Endothelial cell of umbilical vein (primary cell): ENCODE data around the gene ANKMY1. TPM values are rescaled to one million over a fixed set of nuclear protein-coding genes. Genes with fewer than 3 reads are reported as not detected.

Experiments
- BruUV-seq: library from RNA; stranded (reverse); fragments of 400-500 nt; replicated peaks from 2 replicates; lab custom pipeline; 2021; lab: Mats Ljungman, UMichigan
- CTCF ChIA-PET: fragments of 300-600, 350-600 bp; sonication (Branson Sonifier 250); formaldehyde crosslinking; loops from one replicate; lab custom pipeline; 2021; ENCODE audit warnings: antibody characterized with exemption, inconsistent platforms; lab: Charles Lee
- POLR2A ChIA-PET: fragments of 300-600, 350-600 bp; sonication (Branson Sonifier 250); formaldehyde crosslinking; loops from one replicate; lab custom pipeline; 2021; ENCODE audit warnings: antibody characterized with exemption, inconsistent platforms; lab: Charles Lee
- DNase-seq: peaks from one replicate; pipeline ENCODE4 v3.0.0-alpha.2; 2011; ENCODE audit warnings: low read depth, low spot score
- FAIRE-seq: peaks from 2 replicates; lab custom pipeline; 2011; peaks lifted over from hg19 to GRCh38; lab: Jason Lieb, UNC
- H2AFZ ChIP-seq: 2 replicates; pipeline ENCODE4 v1.6.0; 2012; ENCODE audit warnings: low read depth, low read length, control low read depth, inconsistent platforms
- H3K27ac ChIP-seq: 2 replicates; pipeline ENCODE4 v1.5.1; 2011; ENCODE audit warnings: low read depth, mild to moderate bottlenecking, control low read depth, low read length, moderate library complexity; ENCODE audit not compliant: insufficient read depth
- H3K27me3 ChIP-seq, 2 experiments: 2 replicates each; pipeline versions ENCODE4 v1.6.0 to v1.6.1; 2011; ENCODE audit warnings: low read length in 2 of 2, mixed read lengths in 1 of 2; ENCODE audit not compliant: control insufficient read depth in 2 of 2, insufficient read depth in 2 of 2
- H3K36me3 ChIP-seq, 2 experiments: 2 replicates in 1 of 2; 3 replicates in 1 of 2; pipeline ENCODE4 v1.5.1; 2011; ENCODE audit warnings: low read length in 2 of 2, mild to moderate bottlenecking in 1 of 2, moderate library complexity in 1 of 2; ENCODE audit not compliant: control insufficient read depth in 2 of 2, insufficient read depth in 2 of 2; ENCODE audit errors: extremely low read depth in 1 of 2
- H3K4me1 ChIP-seq: 3 replicates; pipeline ENCODE4 v1.5.1; 2011; ENCODE audit warnings: mild to moderate bottlenecking, low read length; ENCODE audit not compliant: control insufficient read depth, insufficient read depth; ENCODE audit errors: extremely low read depth
- H3K4me2 ChIP-seq: 2 replicates; pipeline ENCODE4 v1.6.1; 2011; ENCODE audit warnings: low read length, control low read depth, mixed read lengths; ENCODE audit not compliant: insufficient read depth
- H3K4me3 ChIP-seq, 3 experiments: fragments of 200-600 bp in 1 of 3; sonication (generic), shearing (Covaris generic) in 1 of 3; replicated peaks in 1 of 3; 2 replicates each; pipeline ENCODE4 v1.5.1; 2011 to 2016; ENCODE audit warnings: control low read depth in 3 of 3, low read length in 3 of 3, mild to moderate bottlenecking in 2 of 3, inconsistent platforms in 1 of 3, low read depth in 1 of 3, moderate library complexity in 1 of 3; ENCODE audit not compliant: insufficient read depth in 1 of 3
- H3K79me2 ChIP-seq: 2 replicates; pipeline ENCODE4 v1.6.0; 2012; ENCODE audit warnings: low read length, inconsistent platforms; ENCODE audit not compliant: control insufficient read depth, insufficient read depth
- H3K9ac ChIP-seq: replicated peaks from 2 replicates; pipeline ENCODE3; 2011; ENCODE audit warnings: low read length, control low read depth; ENCODE audit not compliant: insufficient read depth; ENCODE audit errors: extremely low read depth
- H3K9me1 ChIP-seq: replicated peaks from 3 replicates; pipeline ENCODE4 v1.6.0; 2011; ENCODE audit warnings: mild to moderate bottlenecking, low read length; ENCODE audit not compliant: control insufficient read depth, insufficient read depth; ENCODE audit errors: extremely low read depth
- H3K9me3 ChIP-seq: replicated peaks from 2 replicates; pipeline ENCODE4 v1.5.1; 2012; ENCODE audit warnings: low read length, inconsistent platforms; ENCODE audit not compliant: control insufficient read depth, insufficient read depth
- H4K20me1 ChIP-seq: replicated peaks from 2 replicates; pipeline ENCODE3; 2011; ENCODE audit warnings: mild to moderate bottlenecking, low read length; ENCODE audit not compliant: control insufficient read depth, insufficient read depth; ENCODE audit errors: extremely low read depth
- EZH2 ChIP-seq: IDR thresholded peaks from 2 replicates; pipeline ENCODE4 v1.6.1; 2012; ENCODE audit warnings: borderline replicate concordance, low read depth, mild to moderate bottlenecking, moderate library complexity, low read length, inconsistent platforms; ENCODE audit not compliant: severe bottlenecking
- MAX ChIP-seq: IDR thresholded peaks from 2 replicates; pipeline ENCODE4 v1.6.1; 2011; ENCODE audit not compliant: insufficient read depth, insufficient read length
- dilution Hi-C: fragments of 300-500 bp; cut with MboI; formaldehyde crosslinking; loops from one replicate; pipeline ENCODE4 v1.15.0; 2019; ENCODE audit warnings: low sequenced_read_pairs; ENCODE audit not compliant: extremely low pct_ligation_motif_present
- intact Hi-C: fragments of 100-400 bp; cut with micrococcal nuclease; formaldehyde crosslinking; loops from one replicate; pipeline ENCODE4 v1.10.0; 2022
- polyA plus RNA-seq, 4 experiments: library from polyadenylated mRNA; depleted of rRNA in 3 of 4; stranded (reverse) in 3 of 4; unstranded in 1 of 4; fragments of >200 nt; gene quantifications; 2 replicates each; pipeline versions ENCODE4 v1.2.1 to v1.2.3, GENCODE V29; 2011 to 2012; ENCODE audit warnings: missing spikeins in 1 of 4
- total RNA-seq: library from RNA; stranded (reverse); gene quantifications from 2 replicates; pipeline ENCODE4 v1.2.3, GENCODE V29; 2021
- TF ChIP-seq, protein P1 (sequence below), 2 donors: IDR thresholded peaks; 1 replicate in 1 of 2; 2 replicates in 1 of 2; pipeline ENCODE4 v1.5.1; 2011; ENCODE audit warnings: low read length in 2 of 2, mild to moderate bottlenecking in 2 of 2, moderate library complexity in 2 of 2, control low read depth in 1 of 2, inconsistent platforms in 1 of 2, low read depth in 1 of 2; ENCODE audit not compliant: insufficient read depth in 1 of 2; ENCODE audit errors: extremely low read depth in 1 of 2

The ANKMY1 gene
- total and polyA plus RNA-seq, 2 donors (not counting 3 experiments of a cell fraction or from before 2014, with no cell fraction given): 9.0 to 16.0 TPM

DNA sequence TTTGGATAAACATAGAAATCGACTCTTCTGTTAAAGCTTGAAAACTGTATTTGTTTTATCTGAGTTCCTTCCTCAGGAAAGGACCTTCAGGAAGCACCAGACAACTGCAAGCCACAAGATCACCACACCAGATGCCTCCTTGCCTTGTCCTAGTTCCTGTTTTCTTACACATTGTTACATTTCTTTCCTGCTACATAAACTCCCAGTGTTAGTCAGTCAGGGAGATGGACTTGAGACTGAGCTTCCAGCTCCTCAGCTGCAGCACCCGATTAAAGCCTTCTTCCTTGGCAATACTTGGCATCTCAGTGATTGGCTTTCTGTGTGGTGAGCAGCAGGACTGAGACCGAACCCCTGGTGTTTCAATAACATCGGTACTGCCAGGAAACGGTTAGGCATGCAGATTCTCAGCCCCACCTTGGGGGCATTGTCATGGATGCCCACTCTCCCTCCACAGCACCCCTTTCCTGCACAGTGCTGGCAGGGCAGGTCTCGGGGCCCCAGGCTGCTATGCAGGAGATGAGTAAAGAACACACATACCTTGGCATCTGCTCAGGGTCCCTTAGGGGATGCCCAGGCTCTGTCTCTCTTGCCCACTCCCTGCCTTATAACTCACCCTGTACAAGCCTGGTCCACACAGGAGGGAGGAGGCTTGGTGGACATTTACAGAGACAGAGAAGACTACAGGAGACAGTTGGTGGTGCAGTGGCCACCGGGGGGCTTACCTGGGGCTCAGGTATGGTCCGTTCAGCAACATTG lies 32.6 kb downstream of the ANKMY1 start:
- no peaks in the 10 kb centered on the region for H4K20me1 ChIP-seq
- H3K79me2 ChIP-seq: no peaks in the 10 kb centered on the region
- peaks cover under 1 to 3% of the 10 kb centered on the region in 2 experiments for H3K27me3 ChIP-seq
- BruUV-seq: no TSS peak
- no peak overlapping the region for H3K4me2 ChIP-seq
- intact Hi-C loops: no loop called here
- DNase-seq: no peak
- TF ChIP-seq MAX (no peak), EZH2 (no peak)
- TF ChIP-seq, protein P1, sequence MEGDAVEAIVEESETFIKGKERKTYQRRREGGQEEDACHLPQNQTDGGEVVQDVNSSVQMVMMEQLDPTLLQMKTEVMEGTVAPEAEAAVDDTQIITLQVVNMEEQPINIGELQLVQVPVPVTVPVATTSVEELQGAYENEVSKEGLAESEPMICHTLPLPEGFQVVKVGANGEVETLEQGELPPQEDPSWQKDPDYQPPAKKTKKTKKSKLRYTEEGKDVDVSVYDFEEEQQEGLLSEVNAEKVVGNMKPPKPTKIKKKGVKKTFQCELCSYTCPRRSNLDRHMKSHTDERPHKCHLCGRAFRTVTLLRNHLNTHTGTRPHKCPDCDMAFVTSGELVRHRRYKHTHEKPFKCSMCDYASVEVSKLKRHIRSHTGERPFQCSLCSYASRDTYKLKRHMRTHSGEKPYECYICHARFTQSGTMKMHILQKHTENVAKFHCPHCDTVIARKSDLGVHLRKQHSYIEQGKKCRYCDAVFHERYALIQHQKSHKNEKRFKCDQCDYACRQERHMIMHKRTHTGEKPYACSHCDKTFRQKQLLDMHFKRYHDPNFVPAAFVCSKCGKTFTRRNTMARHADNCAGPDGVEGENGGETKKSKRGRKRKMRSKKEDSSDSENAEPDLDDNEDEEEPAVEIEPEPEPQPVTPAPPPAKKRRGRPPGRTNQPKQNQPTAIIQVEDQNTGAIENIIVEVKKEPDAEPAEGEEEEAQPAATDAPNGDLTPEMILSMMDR (IDR thresholded peaks at IDR 0.05; ENCODE audit: extremely low read depth in 1 of 2, insufficient read depth in 1 of 2, low read depth in 1 of 2, low read length in 2 of 2): no peak
- H3K9me1 ChIP-seq: no peaks in the 10 kb centered on the region
- no peak overlapping the region for H3K27ac ChIP-seq
- no peak overlapping the region for H3K9ac ChIP-seq
- no peak overlapping the region for H3K4me3 ChIP-seq
- no peak for FAIRE-seq
- H2AFZ ChIP-seq: no peak overlapping the region
- dilution Hi-C loops: no loop called here
- H3K4me1 ChIP-seq: no peaks in the 10 kb centered on the region
- POLR2A ChIA-PET: no interaction called here
- peaks cover 5% of the 10 kb centered on the region for H3K9me3 ChIP-seq
- H3K36me3 ChIP-seq: peaks cover 0 to 2% of the 10 kb centered on the region in 2 experiments
- CTCF ChIA-PET: interaction anchor here (1.2 kb wide), 1 partner anchor 11 kb away, joined by 5 read pairs; no protein-coding TSS in a partner anchor
